AG10803 (cell line): ENCODE data around the gene RPUSD3.

Experiments
- DNase-seq: peaks from one replicate; pipeline ENCODE4 v3.0.0; 2010; ENCODE audit warnings: low read depth
- H3K4me3 ChIP-seq: 2 replicates; pipeline ENCODE4 v1.5.1; 2011; ENCODE audit warnings: mild to moderate bottlenecking, low read length, control low read depth
- CTCF ChIP-seq: conservative IDR thresholded peaks from 2 replicates; pipeline ENCODE4 v1.5.1; 2011; ENCODE audit warnings: mild to moderate bottlenecking, low read length, control low read depth, inconsistent platforms

RPUSD3 gene

GRCh38 chr3:9808345-9809037 is 35.3 kb downstream of the RPUSD3 start:
- peak; percentile 29 for TF ChIP-seq CTCF
- DNase-seq, result peak; percentile 18
- H3K4me3 ChIP-seq, result no peak overlapping the region

- no peak overlapping the region for H3K4me3 ChIP-seq
- DNase-seq, result no peak
- no peak for TF ChIP-seq CTCF
Observed at GRCh38 chr3:9807981-9808344, 35.8 kb downstream of the RPUSD3 start.

- H3K4me3 ChIP-seq, result no peak overlapping the region
- no peak for TF ChIP-seq CTCF
- DNase-seq, result no peak
Observed at GRCh38 chr3:9806688-9807589, 36.9 kb downstream of the RPUSD3 start.

GRCh38 chr3:9806137-9806536 is 37.7 kb downstream of the RPUSD3 start:
- TF ChIP-seq CTCF, result no peak
- no peak overlapping the region for H3K4me3 ChIP-seq
- DNase-seq, result no peak

GRCh38 chr3:9804996-9805395 is 38.8 kb downstream of the RPUSD3 start:
- no peak for DNase-seq
- H3K4me3 ChIP-seq, result no peak overlapping the region
- TF ChIP-seq CTCF, result no peak

- DNase-seq, result no peak
Observed at GRCh38 chr3:9803494-9803893, 40.3 kb downstream of the RPUSD3 start.

More at GRCh38 chr3:9803494-9803893, 40.3 kb downstream of the RPUSD3 start:
- TF ChIP-seq CTCF, result no peak
- H3K4me3 ChIP-seq, result no peak overlapping the region
